GM18868 (cell line): ENCODE data around the gene CALML5.

ENCODE experiments used
- ATAC-seq: cut with Tn5 transposase; IDR thresholded peaks from one replicate; pipeline ENCODE4 v1.9.1; 2021; ENCODE audit warnings: mild to moderate bottlenecking, moderate library complexity; ENCODE audit not compliant: unreplicated experiment

The CALML5 gene

GRCh38 chr10:5519054-5519453 lies 19.7 kb upstream of the CALML5 start:
- no peak for ATAC-seq

- no peak for ATAC-seq
Observed at GRCh38 chr10:5518143-5518542, 18.8 kb upstream of the CALML5 start.

GRCh38 chr10:5517546-5517945 lies 18.2 kb upstream of the CALML5 start:
- no peak for ATAC-seq

GRCh38 chr10:5515948-5516761 lies 16.8 kb upstream of the CALML5 start:
- no peak for ATAC-seq

GRCh38 chr10:5514226-5514850 lies 15.0 kb upstream of the CALML5 start:
- no peak for ATAC-seq

GRCh38 chr10:5512881-5513612 lies 13.7 kb upstream of the CALML5 start:
- ATAC-seq, result no peak

- ATAC-seq, result no peak
Observed at GRCh38 chr10:5512331-5512730, 13.0 kb upstream of the CALML5 start.

- ATAC-seq, result no peak
Observed at GRCh38 chr10:5511885-5512280, 12.5 kb upstream of the CALML5 start.

GRCh38 chr10:5511231-5511884 lies 12.0 kb upstream of the CALML5 start:
- no peak for ATAC-seq

- no peak for ATAC-seq
Observed at GRCh38 chr10:5510281-5511072, 11.1 kb upstream of the CALML5 start.

- ATAC-seq, result no peak
Observed at GRCh38 chr10:5509691-5510090, 10.3 kb upstream of the CALML5 start.

- ATAC-seq, result no peak
Observed at GRCh38 chr10:5509236-5509635, 9.9 kb upstream of the CALML5 start.

GRCh38 chr10:5508786-5509185 lies 9.4 kb upstream of the CALML5 start:
- ATAC-seq, result no peak

- no peak for ATAC-seq
Observed at GRCh38 chr10:5508161-5508604, 8.8 kb upstream of the CALML5 start.

- ATAC-seq, result no peak
Observed at GRCh38 chr10:5507649-5508131, 8.3 kb upstream of the CALML5 start.

- no peak for ATAC-seq
Observed at GRCh38 chr10:5506751-5507648, 7.6 kb upstream of the CALML5 start.

- ATAC-seq, result no peak
Observed at GRCh38 chr10:5506246-5506645, 6.9 kb upstream of the CALML5 start.

- ATAC-seq, result no peak
Observed at GRCh38 chr10:5504146-5505072, 5.0 kb upstream of the CALML5 start.
